Nephron (organoid): ENCODE results near the gene PLCB4.
A peak's percentile ranks its signal among the peaks of the same experiment; 100 is the strongest.

Experiments used
- H3K27ac Mint-ChIP-seq, 3 experiments: 2 replicates each; pipeline ENCODE4 v1.8.0; 2020; ENCODE audit warnings: mixed read lengths in 3 of 3, mild to moderate bottlenecking in 2 of 3, moderate library complexity in 1 of 3
- H3K27me3 Mint-ChIP-seq: 2 replicates; pipeline ENCODE4 v1.8.0; 2021; ENCODE audit warnings: low read depth, mild to moderate bottlenecking, moderate library complexity, mixed read lengths
- H3K36me3 Mint-ChIP-seq: 2 replicates; pipeline ENCODE4 v1.8.0; 2020; ENCODE audit warnings: low read depth, mixed read lengths
- H3K4me1 Mint-ChIP-seq: 2 replicates; pipeline ENCODE4 v1.8.0; 2020; ENCODE audit warnings: mixed read lengths
- H3K4me3 Mint-ChIP-seq, 3 experiments: 2 replicates each; pipeline ENCODE4 v1.8.0; 2020; ENCODE audit warnings: mild to moderate bottlenecking in 3 of 3, mixed read lengths in 3 of 3, moderate library complexity in 2 of 3
- H3K9me3 Mint-ChIP-seq: 2 replicates; pipeline ENCODE4 v1.8.0; 2020; ENCODE audit warnings: mixed read lengths
- TF ChIP-seq, protein P1 (sequence below), 3 experiments: fragments of 200-600 bp; sonication (generic); IDR thresholded peaks; one replicate each; pipeline ENCODE4 v1.5.0; 2021; ENCODE audit warnings: antibody characterized with exemption in 3 of 3; ENCODE audit not compliant: unreplicated experiment in 3 of 3

Gene PLCB4

DNA sequence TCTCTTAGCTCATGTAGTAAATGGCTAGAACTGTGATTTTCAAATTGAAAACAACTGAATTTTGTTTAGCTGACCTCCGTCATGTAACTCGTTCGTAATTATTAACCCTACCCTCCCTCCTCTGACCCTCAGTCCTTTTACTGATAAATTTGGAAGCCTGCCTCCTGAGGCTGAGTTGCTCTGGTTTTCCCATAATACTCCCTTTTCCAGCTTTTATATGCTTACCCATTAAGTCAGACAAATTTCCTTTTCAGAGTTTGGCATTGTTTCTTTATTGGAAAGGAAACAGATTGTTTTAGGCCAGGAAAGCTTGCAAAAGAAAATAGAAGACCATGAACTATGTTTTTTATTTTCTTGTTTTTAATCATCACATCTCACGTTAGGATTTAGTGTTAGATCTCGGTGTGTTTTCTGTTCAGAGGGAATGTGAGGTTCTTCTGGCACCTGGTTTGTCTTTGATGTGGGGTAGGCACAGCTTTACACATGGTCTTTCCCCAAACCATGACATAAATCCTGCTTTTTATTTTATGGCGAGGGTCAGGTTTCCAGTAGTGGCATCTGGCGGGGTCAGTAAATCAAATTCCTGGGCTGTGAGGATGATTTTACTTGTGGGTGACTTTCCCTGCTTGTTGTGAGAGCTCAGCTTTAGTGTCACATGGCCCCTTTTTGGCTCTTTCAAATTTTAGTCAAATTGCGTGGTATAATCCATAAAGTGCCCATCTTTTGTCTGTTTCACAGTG lies 24.5 kb downstream of the PLCB4 start:
- H3K9me3 Mint-ChIP-seq, result no peaks in the 10 kb centered on the region
- peak overlapping the region in 2 of 3 experiments; percentile 1 to 12 for H3K4me3 Mint-ChIP-seq
- TF ChIP-seq, protein P1, sequence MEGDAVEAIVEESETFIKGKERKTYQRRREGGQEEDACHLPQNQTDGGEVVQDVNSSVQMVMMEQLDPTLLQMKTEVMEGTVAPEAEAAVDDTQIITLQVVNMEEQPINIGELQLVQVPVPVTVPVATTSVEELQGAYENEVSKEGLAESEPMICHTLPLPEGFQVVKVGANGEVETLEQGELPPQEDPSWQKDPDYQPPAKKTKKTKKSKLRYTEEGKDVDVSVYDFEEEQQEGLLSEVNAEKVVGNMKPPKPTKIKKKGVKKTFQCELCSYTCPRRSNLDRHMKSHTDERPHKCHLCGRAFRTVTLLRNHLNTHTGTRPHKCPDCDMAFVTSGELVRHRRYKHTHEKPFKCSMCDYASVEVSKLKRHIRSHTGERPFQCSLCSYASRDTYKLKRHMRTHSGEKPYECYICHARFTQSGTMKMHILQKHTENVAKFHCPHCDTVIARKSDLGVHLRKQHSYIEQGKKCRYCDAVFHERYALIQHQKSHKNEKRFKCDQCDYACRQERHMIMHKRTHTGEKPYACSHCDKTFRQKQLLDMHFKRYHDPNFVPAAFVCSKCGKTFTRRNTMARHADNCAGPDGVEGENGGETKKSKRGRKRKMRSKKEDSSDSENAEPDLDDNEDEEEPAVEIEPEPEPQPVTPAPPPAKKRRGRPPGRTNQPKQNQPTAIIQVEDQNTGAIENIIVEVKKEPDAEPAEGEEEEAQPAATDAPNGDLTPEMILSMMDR (IDR thresholded peaks at IDR 0.05; ENCODE audit: unreplicated experiment in 3 of 3), result no peak
- H3K27ac Mint-ChIP-seq, result peak overlapping the region; percentile 57 to 80 (median 61)
- no peaks in the 10 kb centered on the region for H3K36me3 Mint-ChIP-seq
- H3K27me3 Mint-ChIP-seq, result no peaks in the 10 kb centered on the region
- peaks cover 32% of the 10 kb centered on the region for H3K4me1 Mint-ChIP-seq

- peaks cover 10% of the 10 kb centered on the region for H3K4me1 Mint-ChIP-seq
- peaks cover 3% of the 10 kb centered on the region for H3K27me3 Mint-ChIP-seq
- no peaks in the 10 kb centered on the region for H3K9me3 Mint-ChIP-seq
- H3K27ac Mint-ChIP-seq, result no peak overlapping the region
- no peak overlapping the region for H3K4me3 Mint-ChIP-seq
- TF ChIP-seq, protein P1 (IDR thresholded peaks at IDR 0.05; ENCODE audit: unreplicated experiment in 3 of 3), result no peak
- H3K36me3 Mint-ChIP-seq, result peaks cover 8% of the 10 kb centered on the region
Observed at GRCh38 chr20:9099372-9099771, 30.5 kb downstream of the PLCB4 start.

GRCh38 chr20:9100691-9101090 lies 31.8 kb downstream of the PLCB4 start:
- TF ChIP-seq, protein P1 (IDR thresholded peaks at IDR 0.05; ENCODE audit: unreplicated experiment in 3 of 3), result no peak
- no peaks in the 10 kb centered on the region for H3K4me1 Mint-ChIP-seq
- peaks cover 12% of the 10 kb centered on the region for H3K36me3 Mint-ChIP-seq
- H3K27me3 Mint-ChIP-seq, result peaks cover 3% of the 10 kb centered on the region
- no peaks in the 10 kb centered on the region for H3K9me3 Mint-ChIP-seq
- no peak overlapping the region for H3K27ac Mint-ChIP-seq
- H3K4me3 Mint-ChIP-seq, result no peak overlapping the region

DNA sequence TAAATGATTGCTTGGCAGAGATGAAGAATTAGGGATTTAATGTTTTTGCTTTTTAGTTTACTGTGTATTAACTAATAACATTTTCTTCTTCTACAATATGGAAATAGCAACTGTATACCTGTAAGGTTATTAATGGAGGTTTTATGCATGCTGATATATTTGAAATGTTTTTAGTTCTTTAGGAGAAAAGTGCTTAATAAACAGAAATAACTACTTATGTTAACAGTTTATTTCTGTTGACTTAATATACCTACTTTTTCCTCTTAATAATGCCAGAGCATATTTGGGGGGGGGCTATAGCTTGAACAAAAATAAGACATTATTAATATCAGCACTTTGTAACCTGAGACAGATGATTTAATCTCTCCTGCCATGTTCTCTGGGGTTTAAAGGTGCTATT lies 33.6 kb downstream of the PLCB4 start:
- H3K4me1 Mint-ChIP-seq, result no peaks in the 10 kb centered on the region
- H3K27me3 Mint-ChIP-seq, result peaks cover 3% of the 10 kb centered on the region
- H3K27ac Mint-ChIP-seq, result no peak overlapping the region
- H3K4me3 Mint-ChIP-seq, result no peak overlapping the region
- TF ChIP-seq, protein P1 (IDR thresholded peaks at IDR 0.05; ENCODE audit: unreplicated experiment in 3 of 3), result no peak
- peaks cover 12% of the 10 kb centered on the region for H3K36me3 Mint-ChIP-seq
- H3K9me3 Mint-ChIP-seq, result no peaks in the 10 kb centered on the region

DNA sequence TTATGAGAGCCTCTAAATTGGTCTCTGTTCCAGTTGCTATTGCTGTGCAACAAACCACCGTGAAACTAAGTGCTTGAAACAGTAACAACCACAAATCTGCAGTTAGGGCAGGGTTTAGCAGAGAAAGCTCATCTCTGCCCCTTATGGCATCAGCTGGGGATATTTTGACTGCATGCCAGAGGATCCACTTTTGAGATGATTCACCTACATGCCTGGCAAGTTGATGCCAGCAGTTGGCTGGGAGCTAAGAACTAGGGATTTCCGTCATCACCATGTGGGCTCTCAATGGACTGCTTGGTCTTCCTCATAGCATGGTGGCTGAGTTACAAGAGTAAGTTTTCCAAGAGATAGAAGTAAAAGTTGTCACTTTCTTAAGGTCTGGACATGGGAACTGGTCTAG lies 35.1 kb downstream of the PLCB4 start:
- TF ChIP-seq, protein P1 (IDR thresholded peaks at IDR 0.05; ENCODE audit: unreplicated experiment in 3 of 3), result no peak
- Mint-ChIP-seq H3K27ac (no peak overlapping the region), H3K4me1 (no peaks in the 10 kb centered on the region), H3K9me3 (no peaks in the 10 kb centered on the region), H3K27me3 (peaks cover 3% of the 10 kb centered on the region), H3K4me3 (no peak overlapping the region), H3K36me3 (peaks cover 12% of the 10 kb centered on the region)

DNA sequence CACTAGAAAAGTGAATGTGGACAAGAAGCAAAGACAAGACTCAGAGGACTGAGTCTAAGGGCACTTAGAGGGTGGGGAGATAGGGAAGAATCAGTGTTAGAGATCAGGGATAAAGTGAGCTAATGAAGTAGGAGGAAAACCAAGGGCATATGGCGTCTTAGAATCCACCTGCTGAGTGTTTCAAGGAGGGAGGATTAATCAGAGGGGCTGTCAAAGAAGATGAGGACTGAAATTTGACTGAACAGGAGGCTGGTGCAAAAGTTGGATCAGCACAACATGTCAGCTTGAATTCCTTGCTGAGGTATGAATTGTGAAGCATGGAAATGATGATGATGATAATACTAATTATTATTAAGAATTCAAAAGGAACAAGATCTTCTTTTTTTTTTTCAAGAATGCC lies 39.4 kb downstream of the PLCB4 start:
- no peak overlapping the region for H3K4me3 Mint-ChIP-seq
- no peak overlapping the region for H3K27ac Mint-ChIP-seq
- TF ChIP-seq, protein P1 (IDR thresholded peaks at IDR 0.05; ENCODE audit: unreplicated experiment in 3 of 3), result no peak
- no peaks in the 10 kb centered on the region for H3K27me3 Mint-ChIP-seq
- peaks cover 4% of the 10 kb centered on the region for H3K36me3 Mint-ChIP-seq
- H3K9me3 Mint-ChIP-seq, result no peaks in the 10 kb centered on the region
- H3K4me1 Mint-ChIP-seq, result peaks cover 18% of the 10 kb centered on the region
